HEK293 (cell line): ENCODE data around the gene RABGEF1.

Experiments used
- KLF16 ChIP-seq: fragments of 450-650 bp; formaldehyde crosslinking; IDR thresholded peaks from 2 replicates; pipeline ENCODE4 v1.5.1; 2017; ENCODE audit warnings: missing biosample characterization, missing genetic modification characterization
- TF ChIP-seq, protein P1 (sequence below): fragments of 450-650 bp; formaldehyde crosslinking; IDR thresholded peaks from 2 replicates; pipeline ENCODE4 v1.5.1; 2016; ENCODE audit warnings: missing biosample characterization, missing genetic modification characterization

DNA sequence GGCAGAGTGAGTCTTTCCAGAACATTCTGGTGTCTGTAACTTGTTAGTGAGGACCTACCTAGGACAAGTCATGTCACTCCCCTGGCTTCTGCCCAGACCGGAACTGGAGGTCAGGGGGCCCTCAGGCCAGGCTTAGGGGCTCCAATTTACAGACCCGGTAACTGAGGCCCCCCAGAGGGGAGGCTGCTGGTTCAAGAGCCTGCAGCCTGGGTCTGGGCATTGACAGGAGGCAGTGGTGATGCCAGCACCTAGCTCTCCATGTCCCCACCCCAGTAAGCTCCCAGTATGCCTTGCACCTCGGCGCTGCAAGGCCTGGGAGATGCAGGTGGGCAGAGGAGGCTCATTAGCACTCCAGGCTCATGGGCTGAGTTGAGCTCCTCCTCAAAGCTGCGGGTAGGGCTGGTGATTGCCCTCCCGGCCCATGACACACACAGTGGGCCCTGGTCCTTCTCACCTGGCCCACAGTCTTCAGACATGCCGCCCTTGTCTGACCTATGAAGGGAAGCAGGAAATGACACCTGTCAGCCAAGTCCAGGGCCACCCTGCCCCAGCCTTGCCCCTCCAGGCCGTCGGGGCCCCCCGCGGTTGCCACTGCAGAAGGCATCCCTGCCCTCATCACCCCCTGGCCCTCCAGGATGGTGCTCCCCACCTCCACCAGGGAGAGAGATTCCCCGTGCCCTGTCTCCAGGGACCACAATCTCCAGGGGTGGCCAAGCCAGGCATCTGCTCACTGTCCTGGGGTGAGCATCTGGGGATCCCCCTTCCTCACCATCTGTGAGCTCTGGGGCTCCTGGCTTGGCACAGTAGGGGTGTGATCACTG lies 92.2 kb downstream of the RABGEF1 start:
- TF ChIP-seq, protein P1, sequence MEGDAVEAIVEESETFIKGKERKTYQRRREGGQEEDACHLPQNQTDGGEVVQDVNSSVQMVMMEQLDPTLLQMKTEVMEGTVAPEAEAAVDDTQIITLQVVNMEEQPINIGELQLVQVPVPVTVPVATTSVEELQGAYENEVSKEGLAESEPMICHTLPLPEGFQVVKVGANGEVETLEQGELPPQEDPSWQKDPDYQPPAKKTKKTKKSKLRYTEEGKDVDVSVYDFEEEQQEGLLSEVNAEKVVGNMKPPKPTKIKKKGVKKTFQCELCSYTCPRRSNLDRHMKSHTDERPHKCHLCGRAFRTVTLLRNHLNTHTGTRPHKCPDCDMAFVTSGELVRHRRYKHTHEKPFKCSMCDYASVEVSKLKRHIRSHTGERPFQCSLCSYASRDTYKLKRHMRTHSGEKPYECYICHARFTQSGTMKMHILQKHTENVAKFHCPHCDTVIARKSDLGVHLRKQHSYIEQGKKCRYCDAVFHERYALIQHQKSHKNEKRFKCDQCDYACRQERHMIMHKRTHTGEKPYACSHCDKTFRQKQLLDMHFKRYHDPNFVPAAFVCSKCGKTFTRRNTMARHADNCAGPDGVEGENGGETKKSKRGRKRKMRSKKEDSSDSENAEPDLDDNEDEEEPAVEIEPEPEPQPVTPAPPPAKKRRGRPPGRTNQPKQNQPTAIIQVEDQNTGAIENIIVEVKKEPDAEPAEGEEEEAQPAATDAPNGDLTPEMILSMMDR, result no peak
- TF ChIP-seq KLF16 (tag by site-specific recombination), result no peak
